Activated T-helper 1 cell treated with anti-CD3 and anti-CD28 coated beads, Interleukin-12 subunit alpha, Interleukin-12 subunit beta, Interleukin-2, Interleukin-4 antibody, amounts not matched to agents 30 ng/mL and 10 ng/mL and 1 ng/mL, durations not matched to agents 14 hours and 24 hours and 36 hours (primary cell): Measurements from ENCODE around the gene KCNMB2. TPM values are rescaled to one million over a fixed set of nuclear protein-coding genes. Genes with fewer than 3 reads are reported as not detected.

Source experiments
- DNase-seq: peaks from one replicate; pipeline ENCODE4 v3.0.0; 2021; ENCODE audit warnings: low spot score
- H3K27ac Mint-ChIP-seq: one replicate; pipeline ENCODE4 v1.8.0; 2021; ENCODE audit warnings: mild to moderate bottlenecking, mixed read lengths
- H3K27me3 Mint-ChIP-seq: one replicate; pipeline ENCODE4 v1.8.0; 2022; ENCODE audit warnings: mild to moderate bottlenecking, moderate library complexity, mixed read lengths; ENCODE audit not compliant: insufficient read depth
- H3K36me3 Mint-ChIP-seq: one replicate; pipeline ENCODE4 v1.8.0; 2021; ENCODE audit warnings: low read depth, mixed read lengths
- H3K4me1 Mint-ChIP-seq: one replicate; pipeline ENCODE4 v1.8.0; 2021; ENCODE audit warnings: low read depth, mixed read lengths
- H3K4me3 Mint-ChIP-seq: one replicate; pipeline ENCODE4 v1.8.0; 2021; ENCODE audit warnings: mild to moderate bottlenecking, moderate library complexity, mixed read lengths
- H3K9me3 Mint-ChIP-seq: one replicate; pipeline ENCODE4 v1.8.0; 2021; ENCODE audit warnings: mixed read lengths
- intact Hi-C: fragments of 100-400 bp; cut with micrococcal nuclease; formaldehyde crosslinking; loops from one replicate; pipeline ENCODE4 v1.15.1; 2024
- total RNA-seq: library from RNA; stranded (reverse); gene quantifications from 2 replicates; pipeline ENCODE4 v1.2.3, GENCODE V29; 2022

Gene KCNMB2
- total RNA-seq, 1 donor from 2014 or later: not detected

DNA sequence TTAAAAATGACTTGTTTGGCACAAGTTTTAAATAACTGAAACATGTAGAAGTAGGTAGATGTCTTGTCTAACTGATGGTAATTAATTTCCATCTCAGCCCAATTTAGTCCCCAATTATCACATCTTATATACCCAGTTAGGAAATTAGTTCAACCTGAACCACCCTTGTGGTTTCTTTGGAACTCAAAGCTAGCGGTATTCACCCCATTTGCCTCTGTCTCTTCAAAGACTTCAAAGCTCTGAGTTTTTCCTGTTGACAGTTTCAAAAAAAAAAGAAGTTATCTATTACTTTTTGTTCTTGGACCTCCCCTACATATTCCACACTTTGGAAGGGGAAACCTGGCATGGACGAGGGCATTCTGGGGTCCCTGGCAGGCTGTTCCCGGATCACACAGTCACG is 236.5 kb downstream of the KCNMB2 start:
- Mint-ChIP-seq H3K9me3 (no peaks in the 10 kb centered on the region), H3K4me1 (no peaks in the 10 kb centered on the region)

DNA sequence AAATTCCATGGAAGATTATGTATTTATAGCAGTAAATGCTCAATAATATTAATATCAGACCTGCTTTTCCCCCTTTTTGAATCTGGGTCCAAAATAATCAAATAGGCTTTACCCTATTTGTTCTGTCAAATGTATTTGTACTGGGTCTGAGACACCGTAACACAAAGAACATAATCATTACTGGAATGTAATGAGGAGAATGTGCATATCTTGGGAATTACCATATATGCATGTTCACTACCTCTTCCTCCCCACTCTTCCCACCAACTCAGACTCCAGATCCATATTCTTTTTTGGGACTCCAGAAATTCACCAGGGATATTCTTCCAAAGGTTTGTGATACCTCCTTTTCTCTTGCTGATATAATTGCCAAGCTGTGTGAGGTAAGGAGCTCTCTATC is 237.1 kb downstream of the KCNMB2 start:
- intact Hi-C loops: no loop called here
- Mint-ChIP-seq H3K36me3 (no peaks in the 10 kb centered on the region), H3K9me3 (no peaks in the 10 kb centered on the region), H3K4me1 (no peaks in the 10 kb centered on the region), H3K27me3 (no peaks in the 10 kb centered on the region), H3K27ac (no peak overlapping the region), H3K4me3 (no peak overlapping the region)
- DNase-seq: no peak

More for the DNA sequence above, 236.5 kb downstream of the KCNMB2 start:
- DNase-seq: no peak
- intact Hi-C loops: no loop called here
- Mint-ChIP-seq H3K36me3 (no peaks in the 10 kb centered on the region), H3K27ac (no peak overlapping the region), H3K4me3 (no peak overlapping the region), H3K27me3 (no peaks in the 10 kb centered on the region)

DNA sequence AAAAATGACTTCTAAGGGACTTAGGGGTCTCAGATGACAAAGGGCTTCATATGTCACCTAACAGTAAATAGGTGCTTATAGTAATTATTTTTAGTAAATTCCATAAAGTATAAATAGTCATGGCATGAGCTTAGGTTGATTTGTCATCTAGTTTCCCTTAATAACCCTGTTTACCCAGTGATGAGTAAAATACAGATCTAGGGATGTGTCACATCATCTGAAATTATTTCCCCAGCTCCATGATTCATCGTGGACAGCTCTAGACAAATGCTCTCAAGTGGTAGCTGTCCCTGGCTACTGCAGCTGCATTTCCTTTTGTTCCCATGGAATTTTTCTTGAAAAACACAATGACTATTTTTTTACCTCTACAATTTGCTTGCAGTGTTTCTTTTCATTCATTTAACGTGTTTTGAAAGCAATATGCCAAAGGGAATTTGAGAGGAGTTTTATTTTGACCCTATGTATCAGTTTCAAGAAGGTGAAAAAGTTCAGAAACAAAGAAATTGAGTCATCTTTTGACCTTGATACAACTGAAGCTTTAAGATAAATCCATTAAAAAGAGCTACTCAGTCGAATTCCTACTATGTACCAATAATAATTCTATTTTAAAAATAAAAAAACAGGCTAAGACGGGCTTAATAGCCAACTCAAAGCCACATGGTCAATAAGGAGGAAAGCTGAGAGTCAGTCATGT is 241.6 kb downstream of the KCNMB2 start:
- no peak overlapping the region for H3K27ac Mint-ChIP-seq
- no peaks in the 10 kb centered on the region for H3K27me3 Mint-ChIP-seq
- no peaks in the 10 kb centered on the region for H3K9me3 Mint-ChIP-seq
- no peak for DNase-seq
- H3K36me3 Mint-ChIP-seq: no peaks in the 10 kb centered on the region
- no peak overlapping the region for H3K4me3 Mint-ChIP-seq
- H3K4me1 Mint-ChIP-seq: no peaks in the 10 kb centered on the region
- intact Hi-C loops: no loop called here

DNA sequence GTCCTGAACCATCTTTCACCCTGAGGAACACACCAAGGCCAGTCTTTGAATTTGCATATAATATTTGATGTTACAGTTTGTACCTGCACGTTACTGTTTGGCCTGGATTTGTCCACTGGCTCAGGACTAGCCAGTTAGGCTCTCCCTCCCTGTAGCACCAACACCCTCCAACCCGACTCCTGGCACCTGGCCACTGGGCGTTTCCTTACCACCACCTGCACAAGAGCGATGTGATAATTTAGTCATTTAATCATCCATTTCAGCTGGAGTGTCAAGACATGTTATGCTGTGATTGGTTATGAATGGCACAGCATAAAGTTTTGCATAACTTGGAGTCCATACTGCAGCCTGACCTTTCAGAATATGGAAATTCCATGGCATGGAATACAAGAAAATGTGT is 242.4 kb downstream of the KCNMB2 start:
- Mint-ChIP-seq H3K36me3 (no peaks in the 10 kb centered on the region), H3K27me3 (no peaks in the 10 kb centered on the region), H3K9me3 (no peaks in the 10 kb centered on the region), H3K27ac (no peak overlapping the region), H3K4me1 (no peaks in the 10 kb centered on the region), H3K4me3 (no peak overlapping the region)
- DNase-seq: no peak
- intact Hi-C loops: no loop called here

DNA sequence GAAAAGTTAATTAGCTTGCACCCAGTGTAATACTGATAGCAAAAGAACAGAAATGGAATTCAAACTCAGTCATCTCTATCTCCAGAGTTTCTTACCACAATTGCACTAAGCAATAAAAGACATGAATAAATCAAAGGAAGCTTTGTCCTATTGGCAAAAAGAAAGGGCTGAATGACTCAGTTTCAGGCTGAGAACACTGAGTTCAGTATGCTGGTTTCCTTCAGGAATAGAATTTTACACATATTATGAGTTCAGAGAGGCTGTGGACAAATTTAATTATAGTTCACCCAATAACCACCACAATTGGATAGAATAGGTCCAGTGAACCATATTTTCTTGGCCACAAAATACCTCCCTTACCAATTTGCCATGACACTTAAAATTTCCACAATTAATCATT is 249.7 kb downstream of the KCNMB2 start:
- no peak overlapping the region for H3K4me3 Mint-ChIP-seq
- H3K27ac Mint-ChIP-seq: no peak overlapping the region
- DNase-seq: no peak
- no peaks in the 10 kb centered on the region for H3K9me3 Mint-ChIP-seq
- no peaks in the 10 kb centered on the region for H3K4me1 Mint-ChIP-seq
- no peaks in the 10 kb centered on the region for H3K27me3 Mint-ChIP-seq
- no peaks in the 10 kb centered on the region for H3K36me3 Mint-ChIP-seq
- intact Hi-C loops: no loop called here

DNA sequence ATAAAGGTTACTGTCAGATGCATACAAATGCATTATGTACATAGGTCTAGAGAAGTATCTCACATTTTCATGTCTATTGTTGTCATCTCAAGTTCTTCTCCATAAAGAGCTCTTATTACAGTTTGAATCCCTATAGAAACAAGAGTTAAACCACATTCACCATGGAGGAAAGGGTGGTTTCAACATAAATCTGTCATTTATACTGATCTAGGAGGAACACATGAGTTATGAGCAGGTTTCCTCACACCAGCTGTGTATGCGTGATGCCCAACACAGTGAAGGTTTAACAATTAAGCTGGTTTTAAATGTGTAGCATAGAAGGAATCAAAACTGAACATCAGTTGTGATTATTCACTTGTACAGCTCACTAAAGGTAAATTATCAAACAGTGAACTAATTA is 251.7 kb downstream of the KCNMB2 start:
- Mint-ChIP-seq H3K9me3 (peaks cover 4% of the 10 kb centered on the region), H3K4me3 (no peak overlapping the region), H3K36me3 (no peaks in the 10 kb centered on the region), H3K27ac (no peak overlapping the region), H3K27me3 (no peaks in the 10 kb centered on the region), H3K4me1 (no peaks in the 10 kb centered on the region)
- intact Hi-C loops: no loop called here
- no peak for DNase-seq

DNA sequence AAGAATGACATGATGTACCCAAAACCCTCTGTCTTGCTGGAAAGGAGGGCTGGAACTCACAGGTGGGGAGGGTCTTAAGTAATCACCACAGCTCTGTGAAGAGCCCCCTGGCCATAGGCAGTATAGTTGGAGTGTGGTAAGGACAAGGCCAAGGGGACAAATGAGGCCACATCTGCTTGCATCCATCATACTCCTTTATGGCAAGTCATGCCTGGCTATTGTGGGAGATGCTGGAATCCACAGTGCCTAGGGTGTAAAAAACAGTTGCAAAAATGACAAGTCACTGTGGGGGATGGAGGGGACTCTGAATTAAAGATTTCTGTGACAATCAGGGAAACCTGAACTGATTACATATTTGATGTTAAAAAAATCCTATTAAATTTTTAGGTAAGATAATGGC is 258.5 kb downstream of the KCNMB2 start:
- H3K27ac Mint-ChIP-seq: no peak overlapping the region

DNA sequence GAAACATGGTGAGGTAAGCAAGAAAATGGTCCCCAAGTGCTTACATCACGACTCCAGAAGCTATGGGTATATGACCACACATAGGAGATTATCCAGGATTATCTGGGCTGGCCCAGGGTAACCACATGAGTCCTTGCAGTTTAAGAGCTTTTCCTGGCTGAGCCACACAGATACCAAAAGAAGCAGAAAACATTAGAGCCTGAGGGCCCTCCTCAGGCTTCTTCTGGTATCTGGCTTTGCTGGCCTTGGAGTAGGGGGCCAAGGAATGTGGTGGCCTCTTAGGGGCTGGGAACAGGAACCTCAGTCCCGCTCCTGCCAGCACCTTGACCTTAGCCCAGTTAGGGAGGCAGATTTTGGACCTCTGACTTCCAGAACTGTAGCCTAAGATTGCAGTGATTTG is 259.1 kb downstream of the KCNMB2 start:
- intact Hi-C loops: no loop called here
- Mint-ChIP-seq H3K27ac (no peak overlapping the region), H3K27me3 (no peaks in the 10 kb centered on the region), H3K9me3 (peaks cover 4% of the 10 kb centered on the region), H3K36me3 (no peaks in the 10 kb centered on the region), H3K4me3 (no peak overlapping the region), H3K4me1 (no peaks in the 10 kb centered on the region)
- DNase-seq: no peak

More for the DNA sequence above, 258.5 kb downstream of the KCNMB2 start:
- intact Hi-C loops: no loop called here
- peaks cover 4% of the 10 kb centered on the region for H3K9me3 Mint-ChIP-seq
- no peaks in the 10 kb centered on the region for H3K36me3 Mint-ChIP-seq
- no peak for DNase-seq
- no peaks in the 10 kb centered on the region for H3K4me1 Mint-ChIP-seq
- H3K4me3 Mint-ChIP-seq: no peak overlapping the region
- H3K27me3 Mint-ChIP-seq: no peaks in the 10 kb centered on the region

DNA sequence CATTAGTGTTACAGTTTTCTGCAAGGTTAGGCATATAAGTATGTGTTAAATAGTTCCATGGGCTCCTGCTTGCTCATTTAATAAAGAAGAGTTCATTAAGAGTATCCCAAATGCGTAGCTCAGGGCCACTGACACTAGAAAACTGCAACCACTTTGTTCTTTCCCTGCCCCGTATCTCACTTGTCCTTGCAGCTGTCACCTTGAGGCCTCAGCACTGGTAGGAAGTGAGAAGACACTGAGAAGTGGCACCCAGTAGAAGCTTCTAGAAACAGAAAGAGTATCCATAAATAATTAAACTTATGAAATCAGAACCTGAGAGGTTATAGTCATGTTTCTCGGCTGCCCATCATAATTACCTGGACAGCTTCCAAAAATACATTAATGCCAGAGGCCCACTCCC is 266.0 kb downstream of the KCNMB2 start:
- H3K4me3 Mint-ChIP-seq: no peak overlapping the region
- H3K36me3 Mint-ChIP-seq: no peaks in the 10 kb centered on the region
- intact Hi-C loops: no loop called here
- H3K9me3 Mint-ChIP-seq: no peaks in the 10 kb centered on the region
- H3K27me3 Mint-ChIP-seq: no peaks in the 10 kb centered on the region
- no peak overlapping the region for H3K27ac Mint-ChIP-seq
- no peaks in the 10 kb centered on the region for H3K4me1 Mint-ChIP-seq
- no peak for DNase-seq

DNA sequence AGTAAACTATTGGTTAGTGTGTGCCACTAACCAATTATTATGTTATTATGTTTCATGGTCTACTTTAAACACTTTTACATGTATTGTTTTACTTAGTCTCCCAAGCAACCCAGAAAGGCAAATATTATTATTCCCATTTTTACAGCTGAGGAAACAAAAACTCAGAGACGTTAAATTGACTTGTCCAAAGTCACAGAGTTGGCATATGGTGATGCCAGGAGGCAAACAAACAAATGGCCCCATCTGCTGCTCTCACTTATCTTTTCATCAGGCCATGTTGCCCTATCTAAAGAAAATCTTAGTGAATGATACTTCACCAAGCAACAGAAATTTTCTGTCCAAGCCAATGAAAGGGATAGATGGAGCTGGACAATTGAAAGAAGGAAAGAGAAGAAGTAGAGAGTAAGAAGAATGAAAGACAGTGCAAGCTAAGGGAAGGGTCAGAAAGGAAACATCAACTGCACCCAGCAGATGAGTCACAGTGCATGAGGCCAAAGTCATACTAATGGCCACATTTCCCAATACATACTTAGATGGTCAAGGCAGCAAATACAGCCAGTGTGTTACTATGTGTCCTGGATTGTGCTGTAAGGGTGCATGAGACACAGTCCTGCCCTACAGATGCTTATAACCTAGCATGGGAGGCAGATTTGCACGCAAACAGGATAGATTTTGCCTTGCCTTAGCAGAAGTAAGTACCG is 266.9 kb downstream of the KCNMB2 start:
- no peaks in the 10 kb centered on the region for H3K4me1 Mint-ChIP-seq
- no peaks in the 10 kb centered on the region for H3K36me3 Mint-ChIP-seq
- intact Hi-C loops: no loop called here
- DNase-seq: no peak
- no peaks in the 10 kb centered on the region for H3K9me3 Mint-ChIP-seq
- no peak overlapping the region for H3K4me3 Mint-ChIP-seq
- H3K27ac Mint-ChIP-seq: no peak overlapping the region
- no peaks in the 10 kb centered on the region for H3K27me3 Mint-ChIP-seq

DNA sequence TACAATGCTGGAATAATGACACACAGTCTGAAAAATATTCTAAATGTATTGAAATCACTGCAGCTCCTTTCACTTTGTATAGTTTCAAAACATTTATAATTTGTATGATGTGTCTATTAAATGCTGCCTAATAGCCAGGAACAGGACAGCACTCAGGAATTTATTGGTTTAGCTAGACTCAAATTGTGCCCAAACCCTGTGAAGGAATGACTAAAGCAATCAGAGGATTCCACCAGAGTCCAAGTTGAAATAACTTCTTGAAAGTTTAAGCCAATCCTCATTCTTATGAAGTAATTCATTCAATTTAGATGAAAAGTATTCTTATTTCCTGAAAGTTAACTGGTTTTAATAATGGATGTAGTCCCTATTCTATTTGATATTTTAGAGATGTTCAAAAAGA is 268.4 kb downstream of the KCNMB2 start:
- H3K4me3 Mint-ChIP-seq: no peak overlapping the region
- H3K27ac Mint-ChIP-seq: no peak overlapping the region
- no peaks in the 10 kb centered on the region for H3K9me3 Mint-ChIP-seq
- intact Hi-C loops: no loop called here
- no peaks in the 10 kb centered on the region for H3K36me3 Mint-ChIP-seq
- no peaks in the 10 kb centered on the region for H3K4me1 Mint-ChIP-seq
- H3K27me3 Mint-ChIP-seq: no peaks in the 10 kb centered on the region
- DNase-seq: no peak

DNA sequence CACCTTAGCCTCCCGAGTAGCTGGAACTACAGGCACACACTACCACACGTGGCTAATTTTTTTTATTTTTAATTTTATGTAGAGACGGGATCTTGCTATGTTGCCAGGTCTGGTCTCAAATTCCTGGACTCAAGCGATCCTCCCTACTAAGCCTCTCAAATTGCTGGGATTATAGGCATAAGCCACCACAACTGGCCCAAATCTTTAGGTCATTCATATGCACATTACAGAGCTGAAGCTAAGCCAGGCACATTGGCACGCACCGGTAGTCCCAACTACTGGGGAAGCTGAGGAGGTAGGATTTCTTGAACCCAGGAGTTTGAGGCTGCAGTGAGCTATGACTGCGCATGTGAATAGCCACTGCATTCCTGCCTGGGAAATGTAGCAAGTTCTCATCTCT is 269.5 kb downstream of the KCNMB2 start:
- Mint-ChIP-seq H3K9me3 (no peaks in the 10 kb centered on the region), H3K27me3 (no peaks in the 10 kb centered on the region), H3K4me3 (no peak overlapping the region), H3K4me1 (no peaks in the 10 kb centered on the region), H3K27ac (no peak overlapping the region), H3K36me3 (no peaks in the 10 kb centered on the region)
- intact Hi-C loops: no loop called here
- DNase-seq: no peak

DNA sequence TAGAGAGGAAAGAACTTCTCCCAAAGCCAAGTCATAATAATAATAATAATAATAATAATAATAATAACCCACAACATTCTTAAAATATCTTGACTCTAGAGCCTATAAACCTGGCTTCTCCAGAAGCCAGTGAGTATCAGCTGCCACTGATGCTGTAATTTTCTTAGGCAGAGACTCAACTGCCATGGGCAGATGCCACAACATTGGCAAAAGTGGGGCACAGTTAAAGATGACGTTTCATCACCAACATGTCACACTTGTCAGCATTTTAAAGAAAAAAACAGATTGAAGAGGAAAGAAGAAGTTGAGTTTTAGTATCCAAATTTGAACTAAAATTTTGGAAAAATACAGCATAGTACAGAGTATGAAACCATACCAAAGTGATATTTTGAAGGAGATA is 270.4 kb downstream of the KCNMB2 start:
- H3K9me3 Mint-ChIP-seq: no peaks in the 10 kb centered on the region
- no peaks in the 10 kb centered on the region for H3K27me3 Mint-ChIP-seq
- DNase-seq: no peak
- no peaks in the 10 kb centered on the region for H3K4me1 Mint-ChIP-seq
- H3K36me3 Mint-ChIP-seq: no peaks in the 10 kb centered on the region
- no peak overlapping the region for H3K27ac Mint-ChIP-seq
- intact Hi-C loops: no loop called here
- no peak overlapping the region for H3K4me3 Mint-ChIP-seq

DNA sequence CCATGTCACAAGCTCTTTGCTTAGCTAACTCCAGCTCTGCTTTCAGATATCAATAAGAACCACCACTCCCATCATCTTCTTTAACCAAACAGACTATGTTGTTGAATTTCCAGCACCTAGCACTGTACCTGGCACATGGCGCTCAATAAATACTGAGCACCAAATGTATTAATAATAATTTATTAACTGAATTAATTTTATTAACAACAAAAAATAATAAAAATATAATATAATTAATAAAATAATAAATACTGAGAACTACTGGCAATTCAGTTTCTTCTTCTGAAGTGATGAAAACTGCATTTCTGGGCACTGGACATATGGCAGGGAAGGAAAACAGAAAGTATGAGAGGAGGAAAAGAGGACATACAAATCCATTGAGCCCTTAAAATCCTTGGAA is 271.5 kb downstream of the KCNMB2 start:
- Mint-ChIP-seq H3K36me3 (no peaks in the 10 kb centered on the region), H3K27ac (no peak overlapping the region), H3K27me3 (no peaks in the 10 kb centered on the region), H3K4me1 (no peaks in the 10 kb centered on the region), H3K9me3 (no peaks in the 10 kb centered on the region), H3K4me3 (no peak overlapping the region)
- intact Hi-C loops: no loop called here
- no peak for DNase-seq
